Chondrocyte (in vitro differentiated cells): ENCODE data around the gene ARPC1A. TPM values are rescaled to one million over a fixed set of nuclear protein-coding genes. Genes with fewer than 3 reads are reported as not detected.
"Not testable (repeated sequence)": the region's sequence is repeated elsewhere in the genome, so short reads cannot be mapped to it uniquely, and the experiment has no call there.

Experiments
- DNase-seq: peaks from one replicate; pipeline ENCODE4 v3.0.0; 2021; ENCODE audit warnings: mixed read lengths, low spot score
- H3K27ac Mint-ChIP-seq: one replicate; pipeline ENCODE4 v1.8.0; 2021; ENCODE audit warnings: mild to moderate bottlenecking, moderate library complexity, mixed read lengths; ENCODE audit not compliant: unreplicated experiment
- H3K27me3 Mint-ChIP-seq: 2 replicates; pipeline ENCODE4 v1.8.0; 2021; ENCODE audit warnings: low read depth, mixed read lengths
- H3K36me3 Mint-ChIP-seq: 2 replicates; pipeline ENCODE4 v1.8.0; 2021; ENCODE audit warnings: low read depth, mixed read lengths
- H3K4me1 Mint-ChIP-seq: 2 replicates; pipeline ENCODE4 v1.8.0; 2021; ENCODE audit warnings: low read depth, mild to moderate bottlenecking, mixed read lengths
- H3K4me3 Mint-ChIP-seq: one replicate; pipeline ENCODE4 v1.8.0; 2021; ENCODE audit warnings: mild to moderate bottlenecking, moderate library complexity, mixed read lengths; ENCODE audit not compliant: unreplicated experiment
- H3K9me3 Mint-ChIP-seq: 2 replicates; pipeline ENCODE4 v1.8.0; 2021; ENCODE audit warnings: low read depth, mixed read lengths
- CTCF ChIP-seq: fragments of 200-600 bp; sonication (generic); IDR thresholded peaks from 2 replicates; pipeline ENCODE4 v1.5.0; 2021; ENCODE audit warnings: antibody characterized with exemption, mild to moderate bottlenecking, moderate library complexity
- long read RNA-seq: library from polyadenylated mRNA; stranded (forward); transcript quantifications from one replicate; pipeline ENCODE4 v2.0.0, GENCODE V29; 2021
- total RNA-seq: library from RNA; stranded (reverse); gene quantifications from 3 replicates; pipeline ENCODE4 v1.2.1, GENCODE V29; 2021

ARPC1A gene
- total RNA-seq: 103 to 110 TPM (median 104 TPM) in 3 replicates
- long read RNA-seq, transcript ARPC1A-201 (10 exons, 1,565 nt): major isoform, 150 of 159 reads
- long read RNA-seq, partial matches to known transcripts: 0 of 159 reads
- long read RNA-seq, other reads (novel, unspliced or antisense): 9 of 159 reads

DNA sequence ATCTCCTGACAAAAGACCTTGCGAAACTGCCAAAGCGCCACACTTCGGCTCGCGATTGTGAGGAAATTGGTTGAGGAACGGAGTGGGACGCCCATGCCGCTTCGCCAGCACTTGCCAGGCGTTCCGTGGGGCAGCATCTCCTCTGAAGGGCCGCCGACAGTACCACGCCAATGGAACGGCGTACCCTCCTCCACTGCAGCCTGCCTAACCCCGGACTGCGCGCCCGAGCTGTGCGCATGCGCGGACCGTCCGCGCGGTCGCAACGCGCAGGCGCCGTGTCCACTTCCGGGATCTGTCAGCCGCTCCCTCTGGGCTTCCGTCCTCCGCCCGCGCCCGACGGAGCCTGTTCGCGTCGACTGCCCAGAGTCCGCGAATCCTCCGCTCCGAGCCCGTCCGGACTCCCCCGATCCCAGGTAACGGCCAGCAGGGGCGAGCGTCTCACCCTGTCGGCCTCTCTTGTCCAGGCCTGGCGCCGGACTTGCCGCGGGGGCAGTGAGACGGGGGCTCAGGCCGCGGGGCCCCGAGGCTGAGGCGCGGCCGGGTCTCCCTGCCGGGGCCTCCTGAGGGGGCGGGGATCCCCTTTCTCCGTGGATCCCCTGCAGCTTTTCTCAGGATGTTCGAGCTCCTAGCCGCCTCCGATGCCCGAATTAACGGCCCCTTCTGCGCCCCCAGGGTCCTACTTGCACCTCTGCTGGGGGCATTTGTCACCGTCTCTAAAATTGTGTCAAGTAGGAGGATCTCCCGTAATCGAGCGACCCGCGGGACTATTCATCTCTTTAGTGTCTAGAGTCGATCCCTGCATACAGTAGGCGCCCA is at the start of gene ARPC1A:
TSS of gene ARPC1A (plus strand) at position 307 of the 816 bp plus-strand sequence. CDS start 7,456 bp downstream, outside the sequence.
- peaks cover 43% of the 10 kb centered on the region for H3K4me1 Mint-ChIP-seq
- no peaks in the 10 kb centered on the region for H3K36me3 Mint-ChIP-seq
- peak; percentile 95 for DNase-seq

GRCh38 chr7:99278180-99278579 is 47.5 kb upstream of the ARPC1A start:
- Mint-ChIP-seq H3K9me3 (no peaks in the 10 kb centered on the region), H3K36me3 (peaks cover 1% of the 10 kb centered on the region), H3K27me3 (no peaks in the 10 kb centered on the region), H3K27ac (no peak overlapping the region), H3K4me3 (no peak overlapping the region), H3K4me1 (peaks cover 8% of the 10 kb centered on the region)
- no peak for DNase-seq
- TF ChIP-seq CTCF: no peak

More for the DNA sequence above, at the start of gene ARPC1A:
- TF ChIP-seq CTCF: peak; percentile 67
- Mint-ChIP-seq H3K4me3 (peak within 1 kb of the TSS; percentile 88), H3K27me3 (no peaks in the 10 kb centered on the region), H3K9me3 (no peaks in the 10 kb centered on the region), H3K27ac (peak within 1 kb of the TSS; percentile 88)

DNA sequence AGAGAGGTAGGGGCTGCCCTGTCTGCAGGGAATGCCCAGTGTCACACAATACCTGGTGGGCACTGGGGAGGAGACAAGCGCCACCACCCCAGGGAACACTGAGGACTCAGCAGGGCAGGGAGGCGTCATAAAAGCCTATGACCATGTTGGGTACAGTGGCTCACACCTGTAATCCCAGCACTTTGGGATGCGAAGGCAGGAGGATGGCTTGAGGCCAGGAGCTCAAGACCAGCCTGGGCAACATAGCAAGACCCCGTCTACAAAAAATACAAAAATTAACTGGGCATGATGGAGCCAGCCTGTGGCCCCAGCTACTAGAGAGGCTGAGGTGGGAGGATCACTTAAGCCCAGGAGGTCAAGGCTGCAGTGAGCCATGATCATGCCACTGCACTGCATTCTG is 41.5 kb upstream of the ARPC1A start:
- not testable (repeated sequence) for H3K27ac Mint-ChIP-seq, H3K4me1 Mint-ChIP-seq, H3K27me3 Mint-ChIP-seq, H3K36me3 Mint-ChIP-seq, DNase-seq, H3K9me3 Mint-ChIP-seq, H3K4me3 Mint-ChIP-seq

- TF ChIP-seq CTCF: no peak
- Mint-ChIP-seq H3K4me1 (no peaks in the 10 kb centered on the region), H3K36me3 (no peaks in the 10 kb centered on the region), H3K27me3 (peaks cover 1% of the 10 kb centered on the region), H3K9me3 (no peaks in the 10 kb centered on the region), H3K4me3 (no peak overlapping the region), H3K27ac (no peak overlapping the region)
- DNase-seq: no peak
Observed at GRCh38 chr7:99287779-99288534, 37.7 kb upstream of the ARPC1A start.

DNA sequence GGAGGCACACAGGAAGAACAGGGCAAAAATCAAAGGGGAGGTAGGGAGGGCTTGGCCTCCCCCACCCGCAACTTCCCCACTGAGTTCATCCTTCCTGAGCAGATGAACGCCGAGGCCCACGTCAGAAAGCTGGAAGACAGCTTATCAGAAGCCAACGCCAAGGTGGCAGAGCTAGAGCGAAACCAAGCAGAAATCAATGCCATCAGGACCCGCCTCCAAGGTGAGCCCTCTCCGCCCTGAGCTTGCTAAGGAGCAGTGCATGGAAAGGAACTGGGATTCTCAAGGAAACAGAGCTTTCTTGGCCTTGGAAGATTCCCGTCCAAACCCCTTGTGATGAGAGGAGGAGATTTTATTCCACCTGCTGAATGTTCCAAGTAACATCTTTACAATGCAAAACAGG is 36.5 kb upstream of the ARPC1A start:
- Mint-ChIP-seq H3K36me3 (no peaks in the 10 kb centered on the region), H3K27me3 (peaks cover 1% of the 10 kb centered on the region), H3K4me3 (no peak overlapping the region), H3K9me3 (no peaks in the 10 kb centered on the region), H3K4me1 (no peaks in the 10 kb centered on the region), H3K27ac (no peak overlapping the region)
- TF ChIP-seq CTCF: no peak
- no peak for DNase-seq

DNA sequence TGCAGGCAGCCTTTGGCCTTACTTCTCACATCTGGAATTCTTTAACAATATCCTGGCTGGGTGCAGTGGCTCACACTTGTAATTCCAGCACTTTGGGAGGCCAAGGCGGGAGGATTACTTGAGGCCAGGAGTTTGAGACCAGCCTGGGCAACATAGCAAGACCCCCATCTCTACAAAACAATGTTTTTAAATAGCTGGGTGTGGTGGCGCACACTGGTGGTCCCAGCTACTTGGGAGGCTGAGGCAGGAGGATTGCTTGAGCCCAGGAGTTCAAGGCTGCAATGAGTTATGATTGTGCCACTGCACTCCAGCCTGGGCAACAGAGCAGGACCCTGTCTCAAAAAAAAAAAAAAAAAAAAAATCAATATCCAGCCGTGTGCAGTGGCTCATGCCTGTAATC is 35.5 kb upstream of the ARPC1A start:
- H3K4me1 Mint-ChIP-seq, H3K27ac Mint-ChIP-seq, H3K27me3 Mint-ChIP-seq, DNase-seq, H3K9me3 Mint-ChIP-seq, H3K4me3 Mint-ChIP-seq, H3K36me3 Mint-ChIP-seq: not testable (repeated sequence)
